Panc1 (cell line): ENCODE results near the gene ANO3.

ENCODE experiments used
- CTCF ChIP-seq: fragments of 450-650 bp; IDR thresholded peaks from 2 replicates; pipeline ENCODE4 v1.5.1; 2017; ENCODE audit warnings: mild to moderate bottlenecking
- POLR2AphosphoS5 ChIP-seq: IDR thresholded peaks from 2 replicates; pipeline ENCODE4 v1.6.1; 2012; ENCODE audit warnings: mild to moderate bottlenecking, low read depth, low read length, moderate library complexity
- REST ChIP-seq, 2 experiments: IDR thresholded peaks; 2 replicates each; pipeline ENCODE4 v1.6.1; 2011 to 2012; ENCODE audit warnings: low read depth in 2 of 2, control low read depth in 1 of 2, low read length in 1 of 2, mild to moderate bottlenecking in 1 of 2, moderate library complexity in 1 of 2; ENCODE audit not compliant: insufficient read depth in 1 of 2
- SIN3A ChIP-seq: IDR thresholded peaks from 2 replicates; pipeline ENCODE4 v1.6.1; 2012; ENCODE audit warnings: low read depth, mild to moderate bottlenecking, low read length, moderate library complexity, borderline replicate concordance; ENCODE audit not compliant: insufficient read depth

- no peak for TF ChIP-seq CTCF
- TF ChIP-seq POLR2AphosphoS5: no peak
- TF ChIP-seq REST (IDR thresholded peaks at IDR 0.05; ENCODE audit: insufficient read depth in 1 of 2, low read depth in 2 of 2, low read length in 1 of 2): no peak
- no peak for TF ChIP-seq SIN3A
Measured at GRCh38 chr11:26399336-26399735, 67.4 kb downstream of the ANO3 start.
